ENCODE data around the gene VIPR2. TPM values are rescaled to one million over a fixed set of nuclear protein-coding genes. Genes with fewer than 3 reads are reported as not detected.
"Not testable (repeated sequence)": the region's sequence is repeated elsewhere in the genome, so short reads cannot be mapped to it uniquely, and the experiment has no call there.

VIPR2 gene
- total RNA-seq, 4 donors from 2014 or later: 9.3 to 16.6 (median 12.1) TPM

DNA sequence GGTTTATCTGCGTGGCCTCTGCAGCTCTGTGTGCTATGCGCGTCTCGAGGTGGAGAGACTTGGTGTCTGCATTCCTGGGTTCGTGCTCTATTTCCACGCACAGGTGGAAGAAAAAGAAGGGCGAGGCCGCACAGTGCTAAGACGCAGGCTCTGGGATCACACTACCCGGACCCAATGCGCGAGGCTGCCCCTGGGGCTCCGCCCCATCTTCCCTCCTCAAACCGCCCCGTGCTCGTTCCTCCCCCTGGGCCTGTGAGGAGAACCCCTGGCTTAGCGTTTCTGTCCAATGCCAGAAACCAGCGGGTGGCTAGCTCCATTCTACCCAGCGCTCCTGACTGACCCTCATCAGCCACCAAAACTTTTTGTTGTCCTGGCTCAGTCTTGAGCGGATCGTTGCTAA is 145.2 kb downstream of the VIPR2 start:
- DNase-seq (ENCODE audit: extremely low spot score): no peak
- Histone ChIP-seq H3K4me3 (no peak overlapping the region), H3K9me3 (peaks cover 0 to 3% (median 0%) of the 10 kb centered on the region in 4 donors), H3K4me1 (peaks cover 0 to 10% (median 8%) of the 10 kb centered on the region in 4 donors), H3K27me3 (peaks cover 0 to 46% (median 6%) of the 10 kb centered on the region in 4 donors), H3K27ac (replicated peaks in 1 of 4) (no peak overlapping the region), H3K36me3 (no peaks in the 10 kb centered on the region)
- WGBS: 87% methylated on average over 21 of the region's 21 CpGs
- no peak for TF ChIP-seq EP300 (IDR thresholded peaks at IDR 0.05)
- TF ChIP-seq, protein P1, sequence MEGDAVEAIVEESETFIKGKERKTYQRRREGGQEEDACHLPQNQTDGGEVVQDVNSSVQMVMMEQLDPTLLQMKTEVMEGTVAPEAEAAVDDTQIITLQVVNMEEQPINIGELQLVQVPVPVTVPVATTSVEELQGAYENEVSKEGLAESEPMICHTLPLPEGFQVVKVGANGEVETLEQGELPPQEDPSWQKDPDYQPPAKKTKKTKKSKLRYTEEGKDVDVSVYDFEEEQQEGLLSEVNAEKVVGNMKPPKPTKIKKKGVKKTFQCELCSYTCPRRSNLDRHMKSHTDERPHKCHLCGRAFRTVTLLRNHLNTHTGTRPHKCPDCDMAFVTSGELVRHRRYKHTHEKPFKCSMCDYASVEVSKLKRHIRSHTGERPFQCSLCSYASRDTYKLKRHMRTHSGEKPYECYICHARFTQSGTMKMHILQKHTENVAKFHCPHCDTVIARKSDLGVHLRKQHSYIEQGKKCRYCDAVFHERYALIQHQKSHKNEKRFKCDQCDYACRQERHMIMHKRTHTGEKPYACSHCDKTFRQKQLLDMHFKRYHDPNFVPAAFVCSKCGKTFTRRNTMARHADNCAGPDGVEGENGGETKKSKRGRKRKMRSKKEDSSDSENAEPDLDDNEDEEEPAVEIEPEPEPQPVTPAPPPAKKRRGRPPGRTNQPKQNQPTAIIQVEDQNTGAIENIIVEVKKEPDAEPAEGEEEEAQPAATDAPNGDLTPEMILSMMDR (IDR thresholded peaks at IDR 0.05): no peak
- TF ChIP-seq POLR2AphosphoS5 (IDR thresholded peaks at IDR 0.05): no peak
- TF ChIP-seq POLR2A (IDR thresholded peaks at IDR 0.05; ENCODE audit: low read depth): no peak
- intact Hi-C loops (cut with DNase I): no loop called here

DNA sequence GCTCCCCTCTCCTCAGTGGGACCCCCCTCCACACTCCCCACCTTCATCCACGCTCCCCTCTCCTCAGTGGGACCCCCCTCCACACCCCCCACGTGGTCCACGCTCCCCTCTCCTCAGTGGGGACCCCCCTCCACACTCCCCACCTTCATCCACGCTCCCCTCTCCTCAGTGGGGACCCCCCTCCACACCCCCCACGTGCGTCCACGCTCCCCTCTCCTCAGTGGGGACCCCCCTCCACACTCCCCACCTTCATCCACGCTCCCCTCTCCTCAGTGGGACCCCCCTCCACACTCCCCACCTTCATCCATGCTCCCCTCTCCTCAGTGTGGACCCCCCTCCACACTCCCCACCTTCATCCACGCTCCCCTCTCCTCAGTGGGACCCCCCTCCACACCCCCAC is 146.4 kb downstream of the VIPR2 start:
- H3K4me1 ChIP-seq: peaks cover 0 to 10% (median 8%) of the 10 kb centered on the region in 4 donors
- H3K4me3 ChIP-seq; H3K27ac ChIP-seq (replicated peaks in 1 of 4); H3K36me3 ChIP-seq; DNase-seq (ENCODE audit: extremely low spot score); intact Hi-C loops (cut with DNase I): not testable (repeated sequence)
- 63% methylated on average over 3 of the region's 9 CpGs for WGBS
- peaks cover 4 to 59% (median 10%) of the 10 kb centered on the region in 4 donors for H3K27me3 ChIP-seq
- H3K9me3 ChIP-seq: peaks cover 0 to 14% (median 3%) of the 10 kb centered on the region in 4 donors

DNA sequence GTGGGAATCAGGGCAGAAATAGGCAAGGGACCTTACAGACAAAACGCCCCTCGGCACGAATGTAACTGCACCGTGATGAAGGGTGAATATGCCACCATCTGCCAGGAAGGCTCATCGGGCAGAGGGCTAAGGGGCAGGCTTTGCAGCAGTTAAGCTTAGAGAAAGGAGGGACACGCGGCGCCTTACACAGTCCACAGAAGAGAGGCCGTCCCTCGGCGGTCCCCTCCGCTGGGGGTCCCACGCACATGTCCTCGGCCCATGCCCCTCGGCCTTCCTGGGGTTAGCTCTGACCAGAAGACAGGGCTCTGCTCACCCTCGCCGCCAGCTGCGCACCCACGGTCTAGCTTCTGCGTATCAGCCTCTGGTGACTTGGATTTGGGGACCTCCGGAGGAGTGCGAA is 147.2 kb downstream of the VIPR2 start:
- Histone ChIP-seq H3K27ac (replicated peaks in 1 of 4) (no peak overlapping the region), H3K27me3 (peaks cover 4 to 67% (median 13%) of the 10 kb centered on the region in 4 donors), H3K4me1 (peaks cover 0 to 10% (median 8%) of the 10 kb centered on the region in 4 donors), H3K9me3 (peaks cover 0 to 14% (median 3%) of the 10 kb centered on the region in 4 donors), H3K4me3 (peak overlapping the region in 2 of 4 donors; percentile 14 to 17), H3K36me3 (no peaks in the 10 kb centered on the region)
- DNase-seq (ENCODE audit: extremely low spot score): no peak
- intact Hi-C loops (cut with DNase I): no loop called here
- WGBS: 70% methylated on average over 19 of the region's 22 CpGs
- TF ChIP-seq, protein P1 (IDR thresholded peaks at IDR 0.05): no peak
- TF ChIP-seq EP300 (IDR thresholded peaks at IDR 0.05): no peak
- no peak for TF ChIP-seq POLR2AphosphoS5 (IDR thresholded peaks at IDR 0.05)
- TF ChIP-seq POLR2A (IDR thresholded peaks at IDR 0.05; ENCODE audit: low read depth): no peak

DNA sequence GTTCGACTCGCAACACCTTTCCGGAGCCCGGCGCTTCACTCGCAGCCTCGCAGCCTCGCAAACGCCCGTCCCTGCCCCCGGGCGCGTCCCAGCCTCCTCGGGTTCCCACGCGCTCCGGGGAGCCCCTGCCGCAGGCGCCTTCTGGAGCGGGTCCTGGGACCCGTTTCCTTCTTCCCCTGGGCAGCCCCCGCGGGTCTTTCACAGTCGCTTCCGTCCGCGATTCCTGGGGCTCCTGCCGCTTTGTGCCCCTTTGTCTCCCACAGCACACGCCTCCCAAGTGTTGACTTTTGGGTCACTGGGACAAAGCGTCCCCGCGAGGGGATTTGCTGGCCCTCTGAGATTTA is 147.6 kb downstream of the VIPR2 start:
- Histone ChIP-seq H3K9me3 (peaks cover 0 to 14% (median 3%) of the 10 kb centered on the region in 4 donors), H3K36me3 (no peaks in the 10 kb centered on the region), H3K4me3 (peak overlapping the region in 3 of 4 donors; percentile 14 to 25 (median 17)), H3K4me1 (peaks cover 0 to 10% (median 8%) of the 10 kb centered on the region in 4 donors), H3K27ac (replicated peaks in 1 of 4) (no peak overlapping the region), H3K27me3 (peaks cover 4 to 71% (median 13%) of the 10 kb centered on the region in 4 donors)
- no peak for DNase-seq (ENCODE audit: extremely low spot score)
- intact Hi-C loops (cut with DNase I): no loop called here
- TF ChIP-seq EP300 (IDR thresholded peaks at IDR 0.05) (no peak), POLR2AphosphoS5 (IDR thresholded peaks at IDR 0.05) (no peak), POLR2A (IDR thresholded peaks at IDR 0.05; ENCODE audit: low read depth) (no peak)
- TF ChIP-seq, protein P1 (IDR thresholded peaks at IDR 0.05): no peak
- WGBS: 46% methylated on average over 30 of the region's 32 CpGs

DNA sequence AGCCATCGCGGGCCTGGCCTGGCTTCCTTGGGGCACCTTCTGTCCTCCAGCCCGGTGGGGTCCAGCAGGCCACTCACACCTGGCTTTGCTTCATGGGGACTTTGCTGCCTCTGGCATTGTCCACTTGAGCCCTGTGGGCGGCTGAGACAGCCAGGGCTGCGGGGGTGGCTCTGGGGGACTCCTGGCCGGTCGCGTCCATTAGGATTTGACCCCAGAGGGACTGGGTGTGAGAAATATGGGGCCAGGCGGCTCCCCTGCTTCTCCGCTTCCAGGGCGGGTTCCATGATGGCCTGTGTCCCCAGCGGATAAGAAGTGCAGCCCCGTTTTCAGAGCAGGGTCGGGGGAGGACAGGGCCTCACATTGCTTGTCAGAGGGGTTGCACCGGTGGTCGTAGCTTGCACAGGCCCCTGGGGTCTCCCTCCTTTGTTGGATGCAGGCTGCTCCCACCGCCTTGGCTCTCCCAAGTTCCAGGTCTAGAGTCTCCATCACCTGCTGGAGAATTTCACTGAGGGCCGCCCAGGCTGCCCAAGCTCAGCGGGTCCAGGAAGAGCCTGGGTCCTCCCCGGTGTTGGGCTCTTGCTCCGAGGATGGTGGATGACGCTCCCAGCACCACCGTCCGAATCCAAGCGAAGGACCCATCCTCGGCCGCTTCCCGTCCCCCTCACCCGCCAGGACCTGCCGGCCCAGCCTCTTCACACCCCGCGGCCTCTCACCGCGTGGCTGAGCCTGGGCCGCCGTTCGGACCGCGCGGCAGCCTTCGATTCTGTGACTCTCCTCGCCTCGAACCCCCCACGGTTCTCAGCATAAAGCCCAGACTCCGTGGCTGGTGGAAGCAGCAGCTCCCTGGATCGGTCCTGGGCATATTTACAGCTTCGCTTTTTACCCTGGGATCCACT is 148.2 kb downstream of the VIPR2 start:
- intact Hi-C loops (cut with DNase I): no loop called here
- Histone ChIP-seq H3K4me1 (peaks cover 0 to 10% (median 8%) of the 10 kb centered on the region in 4 donors), H3K36me3 (no peaks in the 10 kb centered on the region), H3K4me3 (peak overlapping the region in 3 of 4 donors; percentile 14 to 25 (median 17)), H3K27ac (replicated peaks in 1 of 4) (no peak overlapping the region), H3K27me3 (peaks cover 4 to 77% (median 13%) of the 10 kb centered on the region in 4 donors), H3K9me3 (peaks cover 0 to 14% (median 3%) of the 10 kb centered on the region in 4 donors)
- WGBS: 68% methylated on average over 43 of the region's 47 CpGs
- TF ChIP-seq EP300 (IDR thresholded peaks at IDR 0.05) (no peak), POLR2A (IDR thresholded peaks at IDR 0.05; ENCODE audit: low read depth) (no peak), POLR2AphosphoS5 (IDR thresholded peaks at IDR 0.05) (no peak)
- TF ChIP-seq, protein P1 (IDR thresholded peaks at IDR 0.05): no peak
- DNase-seq (ENCODE audit: extremely low spot score): no peak
